ENCODE results near the gene SLC36A3.
A peak's percentile ranks its signal among the peaks of the same experiment; 100 is the strongest.

SLC36A3 gene

DNA sequence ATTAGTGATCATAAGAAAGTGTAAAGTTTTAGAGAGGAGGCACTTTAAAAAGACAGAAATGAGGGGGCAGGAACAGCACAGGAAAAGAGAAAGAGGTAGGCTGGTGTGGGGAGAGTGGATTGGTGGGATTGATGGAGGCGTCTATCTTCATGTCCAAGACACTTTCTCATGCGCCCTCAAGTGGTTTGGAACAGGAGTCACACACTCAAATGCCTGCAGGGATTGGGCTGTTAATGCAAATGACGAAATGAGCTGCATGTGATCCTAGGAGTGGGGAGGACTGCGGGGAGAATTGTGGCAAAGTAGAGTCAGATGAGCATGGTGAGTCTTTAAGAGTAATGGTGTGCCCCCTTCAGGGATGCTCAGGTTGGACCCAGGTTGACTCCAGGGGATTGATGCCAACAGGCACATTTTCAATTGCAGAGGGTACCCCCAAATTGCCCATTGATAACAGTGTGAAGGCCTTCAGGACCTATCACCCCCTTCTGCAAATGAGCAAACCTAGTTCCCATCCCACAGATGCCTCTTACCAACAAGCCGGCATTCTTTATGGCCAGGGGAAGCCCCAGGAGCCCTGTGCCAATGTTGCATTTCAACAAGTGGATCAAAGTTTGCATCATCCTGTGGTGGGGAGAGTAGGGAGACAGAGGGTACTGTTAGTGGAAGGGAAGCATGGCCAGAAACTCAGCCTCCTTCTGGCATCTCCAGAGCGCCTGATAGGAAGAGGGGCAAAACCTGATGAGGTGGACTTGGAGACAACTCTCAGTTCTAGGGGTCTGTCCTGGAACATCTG is 5.3 kb downstream of the SLC36A3 start:
- DNase-seq: peak; percentile 71

DNA sequence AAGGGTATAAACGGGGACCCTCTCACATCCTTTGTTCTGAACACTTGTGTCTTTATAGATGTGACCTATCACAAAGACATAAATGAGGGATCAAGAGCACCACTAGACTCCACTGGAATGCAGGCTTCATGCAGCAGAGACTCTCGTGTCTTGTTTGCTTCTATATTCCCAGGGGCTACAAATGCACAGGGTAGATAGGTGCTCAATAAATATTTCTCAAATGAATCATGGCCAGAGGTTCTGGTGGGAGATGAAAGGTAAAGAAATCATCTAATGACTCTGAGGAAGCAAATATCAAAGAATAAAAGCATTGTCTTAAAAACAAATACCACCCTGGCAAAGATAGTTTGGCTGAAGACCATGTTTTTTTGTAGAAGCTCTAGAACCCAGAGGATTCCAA is 6.6 kb downstream of the SLC36A3 start:
- DNase-seq: no peak

DNA sequence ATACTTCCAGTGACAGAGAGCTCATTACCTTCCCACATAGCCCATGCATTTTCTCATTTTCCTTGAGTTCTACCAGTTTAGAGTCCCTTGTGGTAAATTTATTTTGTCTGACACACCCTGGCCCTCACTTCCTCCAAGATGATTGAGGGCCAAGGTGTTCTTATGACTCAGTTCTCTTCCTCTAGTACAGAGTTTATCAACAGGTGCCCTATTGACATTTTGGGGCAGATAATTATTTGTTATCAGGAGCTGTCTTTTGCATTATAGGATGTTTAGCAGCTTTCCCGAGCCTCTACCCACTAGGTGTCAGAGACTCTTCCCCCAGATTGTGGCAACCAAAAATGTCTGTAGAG is 7.1 kb downstream of the SLC36A3 start:
- DNase-seq: no peak

GRCh38 chr5:151295791-151296477 is 7.6 kb downstream of the SLC36A3 start:
- DNase-seq: no peak

GRCh38 chr5:151295138-151295537 is 8.4 kb downstream of the SLC36A3 start:
- no peak for DNase-seq

- no peak for DNase-seq
Measured at GRCh38 chr5:151293624-151294023, 9.9 kb downstream of the SLC36A3 start.

GRCh38 chr5:151288180-151288579 is 15.4 kb downstream of the SLC36A3 start:
- peak; percentile 8 for DNase-seq

DNA sequence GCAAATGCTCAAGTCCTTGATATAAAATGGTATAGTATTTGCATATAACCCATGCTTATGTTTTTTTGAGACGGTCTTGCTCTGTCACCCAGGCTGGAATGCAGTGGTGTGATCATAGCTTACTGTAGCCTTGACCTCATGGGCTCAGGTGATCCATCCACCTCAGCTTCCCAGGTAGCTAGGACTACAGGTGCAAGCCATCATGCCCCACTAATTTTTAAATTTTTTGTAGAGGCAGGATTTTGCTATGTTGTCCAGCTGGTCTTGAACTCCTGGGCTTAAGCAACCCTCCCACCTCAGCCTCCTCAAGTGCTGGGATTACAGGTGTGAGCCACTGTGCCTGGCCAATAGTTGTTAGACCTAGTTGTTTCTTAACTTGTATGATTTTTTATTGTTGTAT is 17.3 kb downstream of the SLC36A3 start:
- DNase-seq: no peak

DNA sequence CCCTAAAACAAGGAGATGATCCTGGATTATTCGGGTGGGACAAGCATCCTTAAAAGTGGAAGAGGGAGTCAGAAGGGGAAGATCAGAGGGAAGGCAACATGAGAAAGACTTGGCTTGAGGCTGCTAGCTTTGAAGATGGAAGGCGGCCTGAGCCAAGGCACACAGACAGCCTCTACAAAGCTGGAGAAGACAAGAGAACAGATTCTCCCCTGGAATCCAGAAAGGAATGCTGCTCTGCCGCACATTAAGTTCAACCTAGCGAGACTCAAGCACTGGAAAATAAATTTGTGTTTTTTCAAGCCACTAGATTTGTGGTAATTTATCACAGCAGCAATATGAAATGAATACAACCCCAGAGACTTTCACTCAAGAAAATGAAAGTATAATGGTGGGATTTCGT is 17.9 kb downstream of the SLC36A3 start:
- no peak for DNase-seq

DNA sequence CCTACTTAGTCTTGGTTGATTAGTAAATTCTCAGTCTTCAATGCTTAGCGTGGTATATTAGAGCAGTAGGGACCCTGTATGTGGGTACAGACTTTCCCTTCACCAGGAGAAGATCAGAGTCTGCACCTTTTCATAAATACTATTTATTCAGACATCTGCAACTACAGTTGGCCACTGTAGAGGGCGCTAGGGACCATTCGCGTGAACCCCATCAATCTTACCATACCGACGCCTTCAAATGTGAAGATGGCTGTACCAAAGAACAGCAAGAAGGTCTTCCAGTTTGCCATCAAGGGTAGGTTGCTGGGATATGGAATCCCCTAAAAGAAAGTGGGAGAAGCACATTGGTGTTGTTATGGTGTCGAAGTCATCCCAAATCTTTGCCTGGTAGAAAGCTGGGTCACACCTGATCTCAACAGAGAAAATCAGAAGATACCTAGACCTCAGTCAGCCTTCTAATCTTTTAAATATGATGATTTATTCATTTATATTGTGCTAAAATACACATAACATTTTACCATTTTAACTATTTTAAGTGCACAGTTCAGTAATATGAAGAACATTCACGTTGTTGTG is 19.1 kb downstream of the SLC36A3 start:
- peak; percentile 7 for DNase-seq

- no peak for DNase-seq
Measured at GRCh38 chr5:151283120-151283825, 20.3 kb downstream of the SLC36A3 start.

GRCh38 chr5:151281001-151281639 is 22.4 kb downstream of the SLC36A3 start:
- no peak for DNase-seq

DNA sequence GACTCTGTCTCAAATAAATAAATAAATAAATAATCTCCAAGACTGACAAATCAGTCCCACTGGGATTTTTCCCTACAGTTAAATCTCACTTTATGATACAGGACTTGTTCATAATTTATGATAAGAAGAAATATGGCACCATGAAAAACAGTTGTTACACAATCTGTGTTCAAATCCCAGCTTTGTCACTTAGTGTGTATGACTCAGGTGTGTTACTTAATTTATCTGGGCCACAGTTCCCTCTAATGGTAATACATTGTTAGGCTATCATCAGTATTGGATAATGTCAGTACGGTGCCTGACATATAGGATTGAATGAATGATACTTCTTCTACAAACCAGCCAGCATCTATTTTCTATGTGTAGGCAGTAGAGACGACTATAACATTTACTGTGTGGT is 23.1 kb downstream of the SLC36A3 start:
- DNase-seq: no peak

- DNase-seq: no peak
Measured at GRCh38 chr5:151278845-151279244, 24.7 kb downstream of the SLC36A3 start.

- no peak for DNase-seq
Measured at GRCh38 chr5:151275803-151276202, 27.8 kb downstream of the SLC36A3 start.

- no peak for DNase-seq
Measured at GRCh38 chr5:151274666-151275065, 28.9 kb downstream of the SLC36A3 start.

GRCh38 chr5:151271336-151271735 is 32.2 kb downstream of the SLC36A3 start:
- no peak for DNase-seq

DNA sequence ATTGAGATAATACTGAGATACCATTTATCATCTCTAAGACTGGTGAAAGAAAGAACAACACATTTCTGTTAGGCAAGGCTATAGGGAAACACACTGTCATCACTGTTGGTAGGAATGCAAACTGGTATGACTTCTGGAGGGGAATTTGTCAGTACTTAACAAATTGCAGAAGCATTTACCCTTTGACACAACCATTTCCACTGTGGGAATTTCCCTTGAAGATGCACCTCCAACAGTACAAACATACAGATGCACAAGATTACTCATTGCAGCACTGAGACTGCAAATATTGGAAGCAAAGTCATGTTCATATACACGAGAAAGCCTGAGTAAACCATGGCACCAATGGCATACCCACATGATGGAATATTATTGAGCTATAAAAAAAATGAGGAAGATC is 33.0 kb downstream of the SLC36A3 start:
- DNase-seq: peak; percentile 88

- no peak for DNase-seq
Measured at GRCh38 chr5:151267491-151268260, 35.9 kb downstream of the SLC36A3 start.

DNA sequence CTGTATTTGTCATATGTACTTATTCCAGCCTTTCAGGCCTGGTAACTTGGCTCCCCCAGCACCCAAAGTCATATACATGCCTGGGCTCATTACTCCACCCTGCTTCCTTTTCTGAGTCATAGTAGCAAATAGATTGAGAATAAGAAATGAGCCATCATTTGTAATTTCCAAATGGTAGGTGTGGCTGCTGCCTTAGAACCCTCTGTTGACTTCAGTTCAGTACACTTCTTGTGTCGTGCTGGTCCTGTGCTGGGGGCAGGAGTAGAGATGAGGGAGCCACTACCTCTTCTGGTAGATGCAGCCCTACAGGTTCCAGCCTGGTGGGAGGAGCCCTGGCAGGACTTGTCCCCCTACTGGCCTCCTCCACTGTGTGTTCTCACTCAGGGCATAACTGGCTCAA is 39.5 kb downstream of the SLC36A3 start:
- DNase-seq: peak; percentile 83

DNA sequence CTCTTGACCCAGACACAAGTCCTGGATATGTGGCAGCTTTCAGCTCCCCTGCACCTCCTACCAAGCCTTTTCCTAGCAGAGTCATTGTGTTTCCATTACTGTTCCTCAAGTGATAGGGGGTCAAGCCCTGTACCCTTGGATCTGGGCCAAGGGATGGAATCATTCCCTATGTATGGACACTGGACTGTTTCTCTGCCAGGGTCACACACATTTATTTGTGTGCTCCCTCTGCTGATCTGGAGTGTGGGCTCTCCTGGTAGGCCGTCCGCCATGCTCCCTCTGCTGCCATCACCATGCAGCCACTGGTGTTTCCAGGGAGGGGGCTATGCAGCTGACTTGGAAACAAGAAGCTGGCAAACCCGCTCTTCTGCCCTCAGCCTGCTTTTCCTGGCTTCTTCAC is 41.0 kb downstream of the SLC36A3 start:
- DNase-seq: no peak

- DNase-seq: no peak
Measured at GRCh38 chr5:151259931-151260330, 43.6 kb downstream of the SLC36A3 start.

Measured in activated CD4-positive, alpha-beta T cell treated with anti-CD3 and anti-CD28 coated beads, Interleukin-10, Interleukin-2, amounts not matched to agents 100 ng/mL and 50 ng/mL, durations not matched to agents 16 hours and 8 hours (primary cell).